ENCODE measurements around the gene MYRF. TPM values are rescaled to one million over a fixed set of nuclear protein-coding genes. Genes with fewer than 3 reads are reported as not detected.

The MYRF gene
- polyA plus RNA-seq, 1 donor (not counting 4 experiments of a cell fraction or from before 2014, with no cell fraction given) = 0.14 TPM

- H3K4me1 ChIP-seq (ENCODE audit: control insufficient read depth, extremely low read depth, insufficient read depth, low read length) = no peaks in the 10 kb centered on the region
- TF ChIP-seq CTCF (optimal IDR thresholded peaks at IDR 0.05 in 1 of 3, IDR thresholded peaks at IDR 0.05 in 1 of 3, conservative IDR thresholded peaks at IDR 0.05 in 1 of 3; ENCODE audit: extremely low read depth in 1 of 3, insufficient read depth in 2 of 3, low read length in 3 of 3) = no peak
- TF ChIP-seq EZH2 (IDR thresholded peaks at IDR 0.05; ENCODE audit: low read length) = no peak
- FAIRE-seq = no peak
- peaks cover 9% of the 10 kb centered on the region for H3K27me3 ChIP-seq (ENCODE audit: control insufficient read depth, extremely low read depth, insufficient read depth, low read length)
- H3K79me2 ChIP-seq (ENCODE audit: control insufficient read depth, insufficient read depth, low read length) = no peaks in the 10 kb centered on the region
- no peaks in the 10 kb centered on the region for H3K9me3 ChIP-seq (ENCODE audit: control insufficient read depth, low read depth, low read length)
- no peak for DNase-seq (ENCODE audit: low read depth, low spot score)
- no peak overlapping the region for H3K4me3 ChIP-seq (ENCODE audit: control insufficient read depth in 2 of 3, extremely low read depth in 1 of 3, insufficient read depth in 2 of 3, low read depth in 1 of 3, low read length in 3 of 3)
- H4K20me1 ChIP-seq (ENCODE audit: control insufficient read depth, extremely low read depth, insufficient read depth, low read length) = no peaks in the 10 kb centered on the region
- dilution Hi-C loops (cut with MboI; ENCODE audit: extremely low pct_ligation_motif_present, low sequenced_read_pairs) = no loop called here
- no peaks in the 10 kb centered on the region for H3K36me3 ChIP-seq (ENCODE audit: control insufficient read depth in 2 of 2, extremely low read depth in 1 of 2, insufficient read depth in 2 of 2, low read length in 2 of 2)
- H3K9ac ChIP-seq (ENCODE audit: control insufficient read depth, extremely low read depth, insufficient read depth, low read length) = no peak overlapping the region
- H3K27ac ChIP-seq (ENCODE audit: control insufficient read depth, insufficient read depth, low read length) = no peak overlapping the region
- H3K4me2 ChIP-seq (ENCODE audit: control insufficient read depth, extremely low read depth, insufficient read depth, low read depth, low read length) = no peak overlapping the region
- H3K9me1 ChIP-seq (ENCODE audit: control insufficient read depth, extremely low read depth, insufficient read depth, low read length) = no peaks in the 10 kb centered on the region
- no peak overlapping the region for H2AFZ ChIP-seq (ENCODE audit: control insufficient read depth, low read length)
Observed at GRCh38 chr11:61761440-61762222, 9.2 kb downstream of the MYRF start.

GRCh38 chr11:61762223-61762615 lies 9.8 kb downstream of the MYRF start:
- dilution Hi-C loops (cut with MboI; ENCODE audit: extremely low pct_ligation_motif_present, low sequenced_read_pairs) = no loop called here
- Histone ChIP-seq H3K4me2 (ENCODE audit: control insufficient read depth, extremely low read depth, insufficient read depth, low read depth, low read length) (no peak overlapping the region), H3K27me3 (ENCODE audit: control insufficient read depth, extremely low read depth, insufficient read depth, low read length) (peaks cover 9% of the 10 kb centered on the region), H3K4me3 (ENCODE audit: control insufficient read depth in 2 of 3, extremely low read depth in 1 of 3, insufficient read depth in 2 of 3, low read depth in 1 of 3, low read length in 3 of 3) (no peak overlapping the region), H3K9me1 (ENCODE audit: control insufficient read depth, extremely low read depth, insufficient read depth, low read length) (no peaks in the 10 kb centered on the region), H3K27ac (ENCODE audit: control insufficient read depth, insufficient read depth, low read length) (no peak overlapping the region), H3K4me1 (ENCODE audit: control insufficient read depth, extremely low read depth, insufficient read depth, low read length) (no peaks in the 10 kb centered on the region), H2AFZ (ENCODE audit: control insufficient read depth, low read length) (no peak overlapping the region), H3K36me3 (ENCODE audit: control insufficient read depth in 2 of 2, extremely low read depth in 1 of 2, insufficient read depth in 2 of 2, low read length in 2 of 2) (no peaks in the 10 kb centered on the region), H3K9ac (ENCODE audit: control insufficient read depth, extremely low read depth, insufficient read depth, low read length) (no peak overlapping the region), H4K20me1 (ENCODE audit: control insufficient read depth, extremely low read depth, insufficient read depth, low read length) (no peaks in the 10 kb centered on the region), H3K9me3 (ENCODE audit: control insufficient read depth, low read depth, low read length) (no peaks in the 10 kb centered on the region), H3K79me2 (ENCODE audit: control insufficient read depth, insufficient read depth, low read length) (no peaks in the 10 kb centered on the region)
- FAIRE-seq (no peak), DNase-seq (ENCODE audit: low read depth, low spot score) (no peak)
- TF ChIP-seq CTCF (optimal IDR thresholded peaks at IDR 0.05 in 1 of 3, IDR thresholded peaks at IDR 0.05 in 1 of 3, conservative IDR thresholded peaks at IDR 0.05 in 1 of 3; ENCODE audit: extremely low read depth in 1 of 3, insufficient read depth in 2 of 3, low read length in 3 of 3) (no peak), EZH2 (IDR thresholded peaks at IDR 0.05; ENCODE audit: low read length) (no peak)

Measured in keratinocyte (primary cell).